ENCODE measurements around the gene NCK2. TPM values are rescaled to one million over a fixed set of nuclear protein-coding genes. Genes with fewer than 3 reads are reported as not detected.

Gene NCK2
- total RNA-seq, 8 experiments from 2014 or later = 5.5 to 43.3 (median 27.3) TPM

GRCh38 chr2:105845976-105846375 is 101.3 kb downstream of the NCK2 start:
- Histone ChIP-seq H3K4me3 (no peak overlapping the region), H3K27ac (no peak overlapping the region), H3K4me1 (replicated peaks in 1 of 2) (no peaks in the 10 kb centered on the region)
- ATAC-seq (replicated peaks in 6 of 8) = peak in 1 of 8 experiments; percentile 20
- in situ Hi-C loops (cut with MboI; ENCODE audit: low pct_unique_long_range_greater_than_20kb in 2 of 9, low sequenced_read_pairs in 9 of 9, unreplicated experiment in 9 of 9) = loop anchor here in 1 of 9 experiments (25.0 kb wide), 1 partner anchor 91 kb away; no protein-coding TSS in a partner anchor
- WGBS, 10 experiments = 40 to 100% (median 95%) methylated on average over 1 to 3 of the region's 3 CpGs; no CpG with 5 or more reads in 1 of the 10 experiments

- H3K4me1 ChIP-seq (replicated peaks in 1 of 2) = no peaks in the 10 kb centered on the region
- no peak overlapping the region for H3K4me3 ChIP-seq
- in situ Hi-C loops (cut with MboI; ENCODE audit: low pct_unique_long_range_greater_than_20kb in 2 of 9, low sequenced_read_pairs in 9 of 9, unreplicated experiment in 9 of 9) = loop anchor here in 1 of 9 experiments (25.0 kb wide), 1 partner anchor 90 kb away; no protein-coding TSS in a partner anchor
- no peak for ATAC-seq (replicated peaks in 6 of 8)
- H3K27ac ChIP-seq = no peak overlapping the region
- 52 to 100% (median 90%) methylated on average over 1 to 2 of the region's 2 CpGs; no CpG with 5 or more reads in 1 of the 10 experiments for WGBS, 10 experiments
Measured at GRCh38 chr2:105847056-105847455, 102.3 kb downstream of the NCK2 start.

- 81 to 100% (median 92%) methylated on average over 1 to 7 of the region's 7 CpGs; no CpG with 5 or more reads in 6 of the 10 experiments for WGBS, 10 experiments
- H3K4me1 ChIP-seq (replicated peaks in 1 of 2) = no peaks in the 10 kb centered on the region
- H3K27ac ChIP-seq = no peak overlapping the region
- in situ Hi-C loops (cut with MboI; ENCODE audit: low pct_unique_long_range_greater_than_20kb in 2 of 9, low sequenced_read_pairs in 9 of 9, unreplicated experiment in 9 of 9) = loop anchor here in 1 of 9 experiments (25.0 kb wide), 1 partner anchor 89 kb away; no protein-coding TSS in a partner anchor
- H3K4me3 ChIP-seq = no peak overlapping the region
- no peak for ATAC-seq (replicated peaks in 6 of 8)
Measured at GRCh38 chr2:105848367-105848766, 103.7 kb downstream of the NCK2 start.

- WGBS, 10 experiments = 93 to 100% (median 100%) methylated on average over 1 to 3 of the region's 4 CpGs; no CpG with 5 or more reads in 3 of the 10 experiments
- Histone ChIP-seq H3K27ac (no peak overlapping the region), H3K4me1 (replicated peaks in 1 of 2) (no peaks in the 10 kb centered on the region), H3K4me3 (no peak overlapping the region)
- no peak for ATAC-seq (replicated peaks in 6 of 8)
- in situ Hi-C loops (cut with MboI; ENCODE audit: low pct_unique_long_range_greater_than_20kb in 2 of 9, low sequenced_read_pairs in 9 of 9, unreplicated experiment in 9 of 9) = loop anchor here in 1 of 9 experiments (25.0 kb wide), 1 partner anchor 88 kb away; no protein-coding TSS in a partner anchor
Measured at GRCh38 chr2:105849431-105850179, 104.9 kb downstream of the NCK2 start.

DNA sequence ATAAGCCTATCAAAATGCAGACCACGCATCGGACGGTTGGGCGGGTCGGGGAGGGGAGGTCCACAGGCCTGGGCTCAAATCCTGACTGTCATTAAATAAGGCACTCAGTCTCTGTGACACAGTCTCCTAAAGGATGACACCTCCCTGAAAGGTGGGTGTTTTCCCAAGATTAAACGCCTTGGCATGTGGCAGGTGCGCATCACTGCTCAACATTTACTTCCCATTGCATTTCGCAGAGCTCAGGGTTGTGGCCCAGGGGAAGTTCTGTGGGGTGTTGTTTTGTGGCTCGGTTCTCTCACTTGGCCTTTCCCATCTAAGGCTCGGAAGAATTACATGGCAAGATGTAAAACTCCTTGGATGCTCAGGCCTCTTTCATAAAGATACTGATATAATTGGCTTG is 107.4 kb downstream of the NCK2 start:
- 80 to 100% (median 92%) methylated on average over 1 to 8 of the region's 10 CpGs; no CpG with 5 or more reads in 6 of the 10 experiments for WGBS, 10 experiments
- in situ Hi-C loops (cut with MboI; ENCODE audit: low pct_unique_long_range_greater_than_20kb in 2 of 9, low sequenced_read_pairs in 9 of 9, unreplicated experiment in 9 of 9) = no loop called here
- Histone ChIP-seq H3K4me1 (replicated peaks in 1 of 2) (no peaks in the 10 kb centered on the region), H3K4me3 (no peak overlapping the region), H3K27ac (no peak overlapping the region)
- no peak for ATAC-seq (replicated peaks in 6 of 8)

GRCh38 chr2:105853354-105854088 is 108.8 kb downstream of the NCK2 start:
- WGBS, 10 experiments = 74 to 100% (median 91%) methylated on average over 2 to 6 of the region's 6 CpGs
- in situ Hi-C loops (cut with MboI; ENCODE audit: low pct_unique_long_range_greater_than_20kb in 2 of 9, low sequenced_read_pairs in 9 of 9, unreplicated experiment in 9 of 9) = no loop called here
- no peak overlapping the region for H3K27ac ChIP-seq
- H3K4me1 ChIP-seq (replicated peaks in 1 of 2) = no peaks in the 10 kb centered on the region
- H3K4me3 ChIP-seq = no peak overlapping the region
- ATAC-seq (replicated peaks in 6 of 8) = no peak

DNA sequence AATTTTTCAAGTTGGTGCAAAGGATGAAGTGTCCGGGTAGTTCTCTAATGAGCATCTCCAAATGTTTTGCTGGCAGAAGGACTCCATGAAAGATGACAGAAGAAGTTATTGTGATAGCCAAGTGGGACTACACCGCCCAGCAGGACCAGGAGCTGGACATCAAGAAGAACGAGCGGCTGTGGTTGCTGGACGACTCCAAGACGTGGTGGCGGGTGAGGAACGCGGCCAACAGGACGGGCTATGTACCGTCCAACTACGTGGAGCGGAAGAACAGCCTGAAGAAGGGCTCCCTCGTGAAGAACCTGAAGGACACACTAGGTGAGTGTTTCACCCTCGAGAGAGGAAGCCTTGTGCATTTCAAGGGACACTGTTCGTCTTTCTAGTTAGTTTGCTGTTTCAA is 110.3 kb downstream of the NCK2 start:
- Histone ChIP-seq H3K27ac (no peak overlapping the region), H3K4me1 (replicated peaks in 1 of 2) (no peaks in the 10 kb centered on the region), H3K4me3 (no peak overlapping the region)
- ATAC-seq (replicated peaks in 6 of 8) = no peak
- in situ Hi-C loops (cut with MboI; ENCODE audit: low pct_unique_long_range_greater_than_20kb in 2 of 9, low sequenced_read_pairs in 9 of 9, unreplicated experiment in 9 of 9) = no loop called here
- 54 to 100% (median 91%) methylated on average over 2 to 13 of the region's 16 CpGs; no CpG with 5 or more reads in 2 of the 10 experiments for WGBS, 10 experiments

DNA sequence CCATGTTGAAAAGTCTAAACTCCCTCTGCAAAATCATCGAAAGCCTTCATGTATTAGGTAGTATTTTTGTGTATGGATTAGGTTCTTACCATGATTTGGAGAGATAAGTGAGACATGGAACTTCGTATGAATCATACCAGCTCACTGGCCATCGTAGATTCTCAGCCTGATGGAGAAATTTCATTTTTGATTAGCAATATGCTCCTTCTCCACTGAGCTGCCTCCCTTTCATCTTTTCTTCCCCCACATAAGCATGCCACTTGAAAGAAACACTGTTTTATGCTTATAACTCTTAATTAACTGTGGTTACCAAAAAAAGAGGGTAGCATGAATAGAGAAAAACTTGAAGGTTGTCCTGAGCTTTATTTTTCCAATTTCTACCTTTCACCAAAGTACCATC is 111.9 kb downstream of the NCK2 start:
- WGBS, 10 experiments = 62 to 100% (median 91%) methylated on average over 1 to 3 of the region's 3 CpGs; no CpG with 5 or more reads in 2 of the 10 experiments
- Histone ChIP-seq H3K4me3 (no peak overlapping the region), H3K4me1 (replicated peaks in 1 of 2) (no peaks in the 10 kb centered on the region), H3K27ac (no peak overlapping the region)
- no peak for ATAC-seq (replicated peaks in 6 of 8)
- in situ Hi-C loops (cut with MboI; ENCODE audit: low pct_unique_long_range_greater_than_20kb in 2 of 9, low sequenced_read_pairs in 9 of 9, unreplicated experiment in 9 of 9) = no loop called here

GRCh38 chr2:105857076-105857740 is 112.5 kb downstream of the NCK2 start:
- no peak overlapping the region for H3K27ac ChIP-seq
- 80 to 100% (median 90%) methylated on average over 1 to 16 of the region's 17 CpGs for WGBS, 10 experiments
- no peak overlapping the region for H3K4me3 ChIP-seq
- in situ Hi-C loops (cut with MboI; ENCODE audit: low pct_unique_long_range_greater_than_20kb in 2 of 9, low sequenced_read_pairs in 9 of 9, unreplicated experiment in 9 of 9) = no loop called here
- ATAC-seq (replicated peaks in 6 of 8) = no peak
- no peaks in the 10 kb centered on the region for H3K4me1 ChIP-seq (replicated peaks in 1 of 2)

GRCh38 chr2:105858868-105859693 is 114.4 kb downstream of the NCK2 start:
- in situ Hi-C loops (cut with MboI; ENCODE audit: low pct_unique_long_range_greater_than_20kb in 2 of 9, low sequenced_read_pairs in 9 of 9, unreplicated experiment in 9 of 9) = no loop called here
- no peak for ATAC-seq (replicated peaks in 6 of 8)
- WGBS, 10 experiments = 70 to 100% (median 86%) methylated on average over 1 to 5 of the region's 8 CpGs; no CpG with 5 or more reads in 3 of the 10 experiments
- Histone ChIP-seq H3K27ac (no peak overlapping the region), H3K4me1 (replicated peaks in 1 of 2) (peaks cover 0 to 2% of the 10 kb centered on the region in 2 donors), H3K4me3 (no peak overlapping the region)

DNA sequence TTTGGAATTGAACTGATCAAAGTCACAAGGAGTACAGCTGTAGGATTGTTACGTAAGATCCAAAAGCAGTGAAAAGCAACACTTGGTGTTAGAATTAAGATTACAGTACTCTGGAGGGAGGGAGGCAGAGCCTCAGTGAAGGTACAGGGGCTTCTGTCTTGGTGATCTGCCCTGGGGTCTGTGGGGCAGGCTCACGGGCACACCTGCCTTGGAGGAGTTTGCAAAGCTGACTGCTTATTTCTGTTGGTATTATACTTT is 114.9 kb downstream of the NCK2 start:
- 75 to 100% (median 94%) methylated on average over 1 to 2 of the region's 2 CpGs; no CpG with 5 or more reads in 2 of the 10 experiments for WGBS, 10 experiments
- no peak for ATAC-seq (replicated peaks in 6 of 8)
- peaks cover 0 to 2% of the 10 kb centered on the region in 2 donors for H3K4me1 ChIP-seq (replicated peaks in 1 of 2)
- no peak overlapping the region for H3K4me3 ChIP-seq
- H3K27ac ChIP-seq = no peak overlapping the region
- in situ Hi-C loops (cut with MboI; ENCODE audit: low pct_unique_long_range_greater_than_20kb in 2 of 9, low sequenced_read_pairs in 9 of 9, unreplicated experiment in 9 of 9) = no loop called here

DNA sequence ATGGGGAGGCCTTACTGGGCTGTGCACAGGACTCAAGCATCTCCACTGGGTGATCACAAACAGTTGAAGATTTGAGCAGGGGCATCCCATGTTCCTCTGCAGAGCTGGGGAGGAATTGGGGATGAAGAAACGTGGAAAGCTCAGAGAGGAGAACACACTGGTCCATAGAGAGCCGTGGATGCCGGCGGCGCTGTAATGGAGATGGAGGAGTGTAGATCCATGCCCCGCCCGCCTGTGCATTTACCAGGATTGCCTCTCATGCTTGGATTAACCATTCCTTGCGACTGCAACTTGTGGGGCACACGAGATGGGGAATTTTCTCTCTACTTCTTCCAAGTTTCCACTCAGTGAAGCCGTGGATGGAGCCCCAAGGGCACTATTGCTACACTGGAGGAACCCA is 115.9 kb downstream of the NCK2 start:
- WGBS, 10 experiments = 71 to 100% (median 89%) methylated on average over 2 to 10 of the region's 10 CpGs; no CpG with 5 or more reads in 5 of the 10 experiments
- in situ Hi-C loops (cut with MboI; ENCODE audit: low pct_unique_long_range_greater_than_20kb in 2 of 9, low sequenced_read_pairs in 9 of 9, unreplicated experiment in 9 of 9) = no loop called here
- Histone ChIP-seq H3K4me1 (replicated peaks in 1 of 2) (peaks cover 0 to 2% of the 10 kb centered on the region in 2 donors), H3K27ac (no peak overlapping the region), H3K4me3 (no peak overlapping the region)
- no peak for ATAC-seq (replicated peaks in 6 of 8)

All from motor neuron (in vitro differentiated cells).